HG02571 (cell line): ENCODE data around the gene NES.

Source experiments
- ATAC-seq: cut with Tn5 transposase; IDR thresholded peaks from one replicate; pipeline ENCODE4 v1.9.1; 2021; ENCODE audit warnings: mild to moderate bottlenecking, moderate library complexity; ENCODE audit not compliant: unreplicated experiment

NES gene

DNA sequence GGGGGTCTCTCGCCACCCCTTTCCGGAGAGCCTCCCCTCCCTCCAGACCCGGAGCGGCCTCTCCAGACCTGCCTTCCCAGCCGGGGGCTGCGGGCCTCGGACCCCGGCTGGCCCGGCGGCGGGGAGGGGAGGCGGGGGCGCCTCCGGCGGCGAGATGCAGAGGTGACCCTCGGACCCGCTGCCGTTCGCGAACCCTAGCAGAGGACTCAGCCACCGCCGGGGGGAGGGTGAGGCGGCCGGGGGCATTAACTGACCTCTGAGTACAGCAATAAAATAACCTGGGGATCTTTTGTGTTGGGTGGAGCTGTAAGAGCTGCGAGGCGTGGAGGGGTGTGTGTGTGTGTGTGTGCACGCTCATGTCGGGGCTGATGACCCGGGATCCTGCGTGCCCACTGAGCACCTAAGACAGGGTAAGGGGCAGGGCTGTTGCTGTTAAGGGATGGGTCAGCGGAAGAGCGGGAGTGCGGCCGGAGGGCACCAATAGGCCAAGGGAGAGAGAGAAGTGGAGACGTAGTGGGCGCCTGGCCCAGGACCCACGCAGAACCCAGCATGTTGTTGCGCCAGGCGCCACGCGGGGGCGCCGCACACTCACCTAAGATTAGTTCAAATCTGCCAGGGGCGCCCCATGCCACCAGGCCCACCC, 51.6 kb downstream of the NES start:
- no peak for ATAC-seq

GRCh38 chr1:156624814-156625435, 52.3 kb downstream of the NES start:
- no peak for ATAC-seq

DNA sequence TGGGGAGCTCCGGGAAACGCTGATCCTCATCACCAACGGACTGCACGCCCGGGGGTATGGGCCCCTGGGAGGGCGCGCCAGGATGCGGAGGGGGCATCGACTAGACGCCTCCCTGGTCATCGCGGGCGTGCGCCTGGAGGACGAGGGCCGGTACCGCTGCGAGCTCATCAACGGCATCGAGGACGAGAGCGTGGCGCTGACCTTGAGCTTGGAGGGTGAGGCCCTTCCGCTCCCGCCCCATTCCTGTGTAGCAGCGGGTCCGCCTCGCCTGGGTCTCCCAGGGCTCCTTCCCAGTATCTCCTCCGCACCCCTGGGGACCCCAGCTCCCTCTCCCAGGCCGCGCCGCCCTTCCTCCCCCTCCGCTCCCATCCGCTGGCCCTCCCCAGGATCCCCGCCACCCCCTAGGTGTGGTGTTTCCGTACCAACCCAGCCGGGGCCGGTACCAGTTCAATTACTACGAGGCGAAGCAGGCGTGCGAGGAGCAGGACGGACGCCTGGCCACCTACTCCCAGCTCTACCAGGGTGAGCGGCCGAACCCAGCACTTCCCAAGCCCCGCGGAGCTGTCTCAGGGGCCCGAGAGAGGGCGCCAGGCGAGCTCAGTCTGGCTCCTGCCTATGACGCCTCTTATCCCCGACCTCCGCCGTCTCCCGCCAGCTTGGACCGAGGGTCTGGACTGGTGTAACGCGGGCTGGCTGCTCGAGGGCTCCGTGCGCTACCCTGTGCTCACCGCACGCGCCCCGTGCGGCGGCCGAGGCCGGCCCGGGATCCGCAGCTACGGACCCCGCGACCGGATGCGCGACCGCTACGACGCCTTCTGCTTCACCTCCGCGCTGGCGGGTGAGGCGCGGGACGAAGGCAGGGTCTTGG, 53.0 kb downstream of the NES start:
- no peak for ATAC-seq

DNA sequence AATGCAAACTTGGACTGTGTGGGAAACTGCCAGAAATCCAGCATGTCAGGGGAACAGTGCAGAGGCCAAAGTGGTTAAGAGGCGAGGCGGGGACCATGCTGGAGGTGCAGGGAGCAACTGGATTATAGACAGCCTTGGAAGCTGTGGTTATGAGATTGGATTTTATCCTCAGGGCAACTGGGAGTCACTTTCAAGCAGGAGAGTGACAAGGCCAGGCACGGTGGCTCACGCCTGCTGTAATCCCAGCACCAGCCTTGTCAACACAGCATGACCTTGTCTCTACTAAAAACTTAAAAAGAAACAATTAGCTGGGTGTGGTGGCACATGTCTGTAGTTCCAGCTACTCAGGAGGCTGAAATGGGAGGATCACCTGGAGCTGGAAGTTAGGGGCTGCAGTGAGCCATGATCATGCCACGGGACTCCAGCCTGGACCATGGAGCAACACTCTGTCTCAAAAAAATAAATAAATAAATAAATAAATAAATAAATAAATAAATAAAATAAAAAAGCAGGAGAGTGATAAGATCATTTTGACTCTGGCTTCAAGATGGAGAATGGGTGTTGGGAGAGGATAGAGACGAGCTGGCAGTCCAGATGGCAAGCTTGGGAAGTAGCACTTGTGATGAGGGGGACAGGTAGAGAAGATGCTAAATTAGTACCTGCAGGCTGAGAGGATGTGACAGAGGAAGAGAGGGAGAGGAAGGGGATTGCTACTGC, 54.5 kb downstream of the NES start:
- no peak for ATAC-seq

- ATAC-seq: no peak
Measured at GRCh38 chr1:156619582-156619955, 57.6 kb downstream of the NES start.

DNA sequence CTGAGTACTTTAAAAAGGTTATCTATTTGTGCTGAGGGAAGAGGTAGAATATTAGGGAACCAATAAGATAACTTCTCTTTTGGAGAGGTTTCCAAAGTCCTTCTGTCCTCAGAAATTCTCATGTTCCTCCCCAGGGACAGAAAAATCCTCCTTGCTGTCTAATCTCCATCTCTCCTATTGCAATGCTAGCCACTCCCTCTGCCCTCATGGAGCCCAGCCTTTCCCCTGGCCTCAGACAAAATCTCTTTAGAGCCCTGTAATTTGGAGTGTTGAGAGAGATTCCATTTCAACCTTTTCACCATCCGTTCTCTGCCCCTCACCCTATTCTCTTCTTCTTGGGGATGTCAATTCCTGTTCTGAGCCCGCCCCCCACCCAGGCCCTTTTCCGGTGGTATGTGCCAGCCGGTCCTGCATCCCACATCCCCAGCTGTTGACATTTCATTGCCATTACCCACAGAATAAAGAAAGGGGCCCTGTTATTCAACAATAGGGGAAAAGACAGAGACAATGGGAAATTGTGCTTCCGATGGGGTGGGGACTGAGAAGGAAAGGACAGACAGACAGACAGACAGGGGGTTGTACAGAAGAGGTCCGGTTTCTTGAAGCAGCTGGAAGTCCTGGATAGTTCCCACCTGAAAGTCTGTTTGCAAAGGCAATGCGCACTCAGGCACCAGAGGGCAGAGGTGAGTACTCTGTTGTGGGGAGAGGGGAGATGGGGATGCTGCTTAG, 58.2 kb downstream of the NES start, which contains the start of gene HAPLN2:
TSS of gene HAPLN2 (plus strand) at position 563 of the 729 bp plus-strand sequence. CDS start 4,076 bp downstream, outside the sequence.
- ATAC-seq: no peak
